Tibial artery (tissue), 4 donors: ENCODE data around the gene CTNNA3.

ENCODE experiments used
- DNase-seq, 2 donors: peaks; one replicate each; pipeline ENCODE4 v3.0.0-alpha.2; 2019
- H3K27ac ChIP-seq, 2 donors: fragments of 200-600 bp; sonication (generic) in 1 of 2; 1 replicate in 1 of 2; 2 replicates in 1 of 2; pipeline ENCODE4 v1.5.1; 2018 to 2019; ENCODE audit warnings: mild to moderate bottlenecking in 1 of 2
- H3K27me3 ChIP-seq, 2 donors: fragments of 200-600 bp; sonication (generic) in 1 of 2; one replicate each; pipeline versions ENCODE4 v1.5.1 to v1.6.0; 2016 to 2019
- H3K36me3 ChIP-seq, 3 donors: fragments of 200-600 bp; sonication (generic) in 2 of 3; one replicate each; pipeline ENCODE4 v1.5.1; 2016 to 2019; ENCODE audit warnings: mild to moderate bottlenecking in 2 of 3
- H3K4me1 ChIP-seq, 4 donors: fragments of 200-600 bp; sonication (generic) in 2 of 4; 1 replicate in 3 of 4; 2 replicates in 1 of 4; pipeline ENCODE4 v1.5.1; 2016 to 2019
- H3K4me3 ChIP-seq, 2 donors: fragments of 200-600 bp; sonication (generic) in 1 of 2; 1 replicate in 1 of 2; 2 replicates in 1 of 2; pipeline ENCODE4 v1.5.1; 2018 to 2019; ENCODE audit warnings: mild to moderate bottlenecking in 2 of 2
- H3K9me3 ChIP-seq, 3 donors: fragments of 200-600 bp; sonication (generic) in 1 of 3; one replicate each; pipeline ENCODE4 v1.5.1; 2016 to 2019
- intact Hi-C: fragments of 100-400 bp; cut with DNase I; formaldehyde crosslinking; loops from one replicate; pipeline ENCODE4 v1.15.0; 2023; ENCODE audit warnings: low total_unique reads
- TF ChIP-seq, protein P1 (sequence below), 2 experiments: fragments of 200-600 bp in 1 of 2; fragments of 450-650 bp in 1 of 2; IDR thresholded peaks; one replicate each; pipeline ENCODE4 v1.5.1; 2017 to 2019; ENCODE audit warnings: antibody characterized with exemption in 2 of 2, mild to moderate bottlenecking in 1 of 2, moderate library complexity in 1 of 2

The CTNNA3 gene

DNA sequence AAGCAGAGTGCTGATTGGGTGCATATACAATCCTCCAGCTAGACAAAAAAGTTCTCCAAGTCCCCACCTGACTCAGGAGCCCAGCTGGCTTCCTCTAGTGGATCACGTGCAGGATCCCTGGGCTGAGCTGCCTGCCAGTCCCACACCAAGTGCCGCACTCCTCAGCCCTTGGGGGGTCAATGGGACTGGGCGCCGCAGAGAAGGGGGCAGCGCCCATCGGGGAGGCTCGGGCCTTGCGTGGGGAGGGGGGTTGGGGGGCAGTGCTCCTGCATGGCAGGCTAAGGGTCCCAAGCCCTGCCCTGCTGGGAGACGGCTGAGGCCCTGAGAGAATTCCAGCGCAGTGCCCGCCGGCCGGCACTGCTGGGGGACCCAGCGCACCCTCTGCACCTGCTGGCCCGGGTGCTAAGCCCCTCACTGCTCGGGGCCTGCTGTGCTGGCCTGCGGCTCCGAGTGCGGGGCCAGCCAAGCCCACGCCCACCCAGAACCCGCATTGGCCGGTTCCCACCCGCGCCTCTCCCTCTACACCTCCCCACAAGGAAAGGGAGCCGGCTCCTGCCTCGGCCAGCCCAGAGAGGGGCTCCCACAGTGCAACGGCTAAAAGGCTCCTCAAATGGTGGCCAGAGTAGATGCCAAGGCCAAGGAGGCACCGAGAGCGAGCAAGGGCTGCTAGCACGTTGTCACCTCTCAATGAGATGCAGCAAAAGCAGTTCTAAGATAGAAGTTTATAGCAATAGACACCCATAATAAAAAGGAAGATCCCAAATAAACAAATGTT is 1044.5 kb downstream of the CTNNA3 start:
- TF ChIP-seq, protein P1, sequence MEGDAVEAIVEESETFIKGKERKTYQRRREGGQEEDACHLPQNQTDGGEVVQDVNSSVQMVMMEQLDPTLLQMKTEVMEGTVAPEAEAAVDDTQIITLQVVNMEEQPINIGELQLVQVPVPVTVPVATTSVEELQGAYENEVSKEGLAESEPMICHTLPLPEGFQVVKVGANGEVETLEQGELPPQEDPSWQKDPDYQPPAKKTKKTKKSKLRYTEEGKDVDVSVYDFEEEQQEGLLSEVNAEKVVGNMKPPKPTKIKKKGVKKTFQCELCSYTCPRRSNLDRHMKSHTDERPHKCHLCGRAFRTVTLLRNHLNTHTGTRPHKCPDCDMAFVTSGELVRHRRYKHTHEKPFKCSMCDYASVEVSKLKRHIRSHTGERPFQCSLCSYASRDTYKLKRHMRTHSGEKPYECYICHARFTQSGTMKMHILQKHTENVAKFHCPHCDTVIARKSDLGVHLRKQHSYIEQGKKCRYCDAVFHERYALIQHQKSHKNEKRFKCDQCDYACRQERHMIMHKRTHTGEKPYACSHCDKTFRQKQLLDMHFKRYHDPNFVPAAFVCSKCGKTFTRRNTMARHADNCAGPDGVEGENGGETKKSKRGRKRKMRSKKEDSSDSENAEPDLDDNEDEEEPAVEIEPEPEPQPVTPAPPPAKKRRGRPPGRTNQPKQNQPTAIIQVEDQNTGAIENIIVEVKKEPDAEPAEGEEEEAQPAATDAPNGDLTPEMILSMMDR (IDR thresholded peaks at IDR 0.05) = no peak
- Histone ChIP-seq H3K36me3 (no peaks in the 10 kb centered on the region), H3K27ac (no peak overlapping the region), H3K4me3 (no peak overlapping the region), H3K4me1 (no peaks in the 10 kb centered on the region), H3K9me3 (peaks cover 0 to 6% (median 0%) of the 10 kb centered on the region in 3 donors), H3K27me3 (no peaks in the 10 kb centered on the region)
- DNase-seq = no peak
- intact Hi-C loops = no loop called here

GRCh38 chr10:66649626-66650025 is 1046.4 kb downstream of the CTNNA3 start:
- Histone ChIP-seq H3K9me3 (peaks cover 0 to 6% (median 0%) of the 10 kb centered on the region in 3 donors), H3K36me3 (no peaks in the 10 kb centered on the region), H3K27ac (no peak overlapping the region), H3K27me3 (no peaks in the 10 kb centered on the region), H3K4me1 (no peaks in the 10 kb centered on the region), H3K4me3 (no peak overlapping the region)
- TF ChIP-seq, protein P1 (IDR thresholded peaks at IDR 0.05) = no peak
- intact Hi-C loops = no loop called here
- no peak for DNase-seq

- Histone ChIP-seq H3K4me1 (no peaks in the 10 kb centered on the region), H3K9me3 (no peaks in the 10 kb centered on the region), H3K4me3 (no peak overlapping the region), H3K27me3 (no peaks in the 10 kb centered on the region), H3K36me3 (no peaks in the 10 kb centered on the region), H3K27ac (no peak overlapping the region)
- intact Hi-C loops = no loop called here
- TF ChIP-seq, protein P1 (IDR thresholded peaks at IDR 0.05) = no peak
- no peak for DNase-seq
These were observed 1053.8 kb downstream of the CTNNA3 start for GRCh38 chr10:66642217-66642616.

DNA sequence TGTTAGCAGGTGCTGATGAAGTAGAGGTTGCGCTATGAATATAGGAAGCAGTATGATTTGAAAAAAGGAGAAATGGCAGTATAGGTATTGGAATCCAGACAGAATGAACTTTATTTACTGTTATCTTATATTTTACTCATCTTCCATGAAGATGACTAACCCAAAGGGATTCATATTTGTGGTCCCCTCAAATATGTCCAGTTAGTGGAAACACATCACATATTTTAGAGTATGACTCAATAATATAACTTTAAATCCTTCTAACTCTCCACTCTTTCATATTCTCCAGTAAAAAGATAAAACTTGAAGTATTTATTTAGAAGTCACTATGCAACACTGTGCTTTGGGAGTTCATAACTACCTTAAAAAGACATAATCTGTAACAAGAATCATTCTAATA is 1056.6 kb downstream of the CTNNA3 start:
- Histone ChIP-seq H3K4me3 (no peak overlapping the region), H3K4me1 (no peaks in the 10 kb centered on the region), H3K27me3 (no peaks in the 10 kb centered on the region), H3K27ac (no peak overlapping the region), H3K9me3 (no peaks in the 10 kb centered on the region), H3K36me3 (no peaks in the 10 kb centered on the region)
- TF ChIP-seq, protein P1 (IDR thresholded peaks at IDR 0.05) = no peak
- intact Hi-C loops = no loop called here
- no peak for DNase-seq

DNA sequence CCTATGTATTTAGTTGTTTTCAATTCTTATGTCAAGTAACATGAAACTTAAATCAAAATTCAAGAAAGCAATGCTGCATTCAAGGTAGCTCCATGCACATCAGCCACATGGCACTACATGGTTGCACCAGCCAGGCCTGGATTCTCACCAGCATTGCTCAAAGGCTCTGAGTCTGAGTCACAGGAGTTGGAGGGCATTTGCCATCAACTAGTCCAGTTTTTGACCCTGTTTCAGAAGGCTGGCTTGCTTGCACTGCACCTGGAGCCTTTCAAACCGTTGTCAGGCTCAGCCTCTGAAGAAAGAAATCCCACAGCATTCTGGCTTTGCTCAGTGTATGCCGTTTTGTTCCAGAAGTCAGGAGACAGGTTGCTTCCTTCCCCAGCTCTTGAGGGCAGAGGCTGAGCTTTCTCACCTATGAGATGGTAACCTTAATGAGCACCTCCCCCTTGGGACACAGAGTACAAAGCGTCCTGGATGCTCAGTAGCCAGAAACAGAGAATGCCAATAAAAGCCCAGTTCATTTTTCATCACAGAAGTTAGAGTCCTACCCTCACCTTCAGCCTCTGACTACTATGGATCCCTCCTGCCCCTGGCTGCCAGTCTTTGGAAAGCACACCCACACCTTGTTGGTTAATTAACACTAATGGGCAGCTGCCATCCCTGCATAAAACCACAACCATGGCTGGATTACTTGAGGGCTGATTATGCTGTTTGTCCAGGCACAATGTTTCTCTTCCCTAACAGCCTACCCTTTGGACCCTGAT is 1058.5 kb downstream of the CTNNA3 start:
- Histone ChIP-seq H3K4me3 (no peak overlapping the region), H3K9me3 (no peaks in the 10 kb centered on the region), H3K27ac (no peak overlapping the region), H3K27me3 (no peaks in the 10 kb centered on the region), H3K4me1 (no peaks in the 10 kb centered on the region), H3K36me3 (no peaks in the 10 kb centered on the region)
- TF ChIP-seq, protein P1 (IDR thresholded peaks at IDR 0.05) = no peak
- intact Hi-C loops = no loop called here
- no peak for DNase-seq
